Left ventricle myocardium inferior (tissue), 1 donor: Measurements from ENCODE around the gene FEN1. TPM values are rescaled to one million over a fixed set of nuclear protein-coding genes. Genes with fewer than 3 reads are reported as not detected.
A peak's percentile ranks its signal among the peaks of the same experiment; 100 is the strongest.

Source experiments
- DNase-seq: peaks from one replicate; pipeline ENCODE4 v3.0.0-alpha.2; 2020
- H3K27ac ChIP-seq: fragments of 200-600 bp; replicated peaks from 2 replicates; pipeline ENCODE4 v1.8.0; 2021
- H3K27me3 ChIP-seq: fragments of 200-600 bp; 2 replicates; pipeline ENCODE4 v1.8.0; 2021; ENCODE audit warnings: low read depth
- H3K36me3 ChIP-seq: fragments of 200-600 bp; 2 replicates; pipeline ENCODE4 v1.8.0; 2021
- H3K4me1 ChIP-seq: fragments of 200-600 bp; 2 replicates; pipeline ENCODE4 v1.8.0; 2021
- H3K4me3 ChIP-seq: fragments of 200-600 bp; 2 replicates; pipeline ENCODE4 v1.8.0; 2021; ENCODE audit warnings: mild to moderate bottlenecking, moderate library complexity
- H3K9me3 ChIP-seq: fragments of 200-600 bp; replicated peaks from 2 replicates; pipeline ENCODE4 v1.8.0; 2021
- CTCF ChIP-seq: fragments of 200-600 bp; IDR thresholded peaks from 2 replicates; pipeline ENCODE4 v1.8.0; 2021; ENCODE audit warnings: antibody characterized with exemption, mild to moderate bottlenecking, borderline replicate concordance
- intact Hi-C: fragments of 100-400 bp; cut with micrococcal nuclease; formaldehyde crosslinking; loops from one replicate; pipeline ENCODE4 v1.11.0; 2022
- total RNA-seq: library from RNA; stranded (reverse); fragmentation: NEBNext Ultra II Directional; extraction: Animal tissue kit (Norgen Biotek cat#: 25700); gene quantifications from one replicate; pipeline ENCODE4 v1.2.1, GENCODE V29; 2021
- donor health status: DM: no; HTN: yes; CAD: no; lungs with severe emphysema.

FEN1 gene
- total RNA-seq, 1 donor from 2014 or later: 5.8 TPM

GRCh38 chr11:61815790-61816735 lies 23.4 kb downstream of the FEN1 start:
- Histone ChIP-seq H3K27ac (peak overlapping the region; percentile 100), H3K36me3 (peaks cover 16% of the 10 kb centered on the region), H3K27me3 (no peaks in the 10 kb centered on the region), H3K4me3 (peak overlapping the region; percentile 92), H3K4me1 (peaks cover 31% of the 10 kb centered on the region), H3K9me3 (no peaks in the 10 kb centered on the region)
- DNase-seq: peak; percentile 73
- no peak for TF ChIP-seq CTCF
- intact Hi-C loops: no loop called here

DNA sequence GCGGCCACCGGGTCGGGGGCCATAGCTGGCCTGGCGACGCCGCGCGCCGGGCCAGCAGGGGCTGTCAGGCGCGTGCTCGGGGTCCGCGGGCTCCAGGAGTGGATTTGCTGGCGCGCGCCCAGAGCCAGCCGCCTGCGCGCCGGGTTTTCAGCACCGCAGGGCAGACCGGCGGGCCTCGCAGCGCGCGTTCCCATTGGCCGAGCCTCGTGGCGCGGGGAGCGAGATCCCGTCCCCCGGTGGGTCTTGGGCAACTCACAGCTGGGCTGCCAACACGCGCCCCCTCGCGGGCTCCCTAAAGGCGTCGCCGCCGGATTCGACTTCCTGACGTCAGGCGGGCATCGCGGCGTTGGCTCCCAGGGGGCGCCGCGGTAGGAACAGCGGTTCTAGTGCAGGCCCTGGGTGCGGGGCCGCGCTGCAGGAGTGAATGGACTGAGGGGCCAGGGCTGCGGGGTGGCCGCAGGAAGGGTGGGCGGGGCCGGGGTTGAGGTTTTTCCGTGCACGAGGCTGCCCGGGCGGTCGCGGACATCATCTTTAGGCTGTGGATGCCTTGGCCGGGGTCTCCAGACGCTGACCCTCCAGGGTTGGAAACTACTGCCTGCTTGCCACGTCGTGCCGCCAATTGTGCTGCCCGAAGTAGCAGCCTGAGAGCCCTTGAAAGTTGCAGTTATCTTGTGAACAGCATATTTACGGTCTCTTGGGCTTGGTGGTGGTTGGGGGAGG lies 24.2 kb downstream of the FEN1 start, which contains the start of gene FADS1:
TSS of gene FADS1 (minus strand) at position 268 of the 720 bp plus-strand sequence. CDS start at position 194, 74 bp downstream.
- peak; percentile 61 for TF ChIP-seq CTCF

GRCh38 chr11:61817471-61818202 lies 24.9 kb downstream of the FEN1 start:
- peak overlapping the region; percentile 100 for H3K27ac ChIP-seq
- no peak for DNase-seq
- no peak for TF ChIP-seq CTCF
- H3K27me3 ChIP-seq: no peaks in the 10 kb centered on the region
- H3K9me3 ChIP-seq: no peaks in the 10 kb centered on the region
- peaks cover under 1% of the 10 kb centered on the region for H3K36me3 ChIP-seq
- H3K4me1 ChIP-seq: peaks cover 31% of the 10 kb centered on the region
- intact Hi-C loops: no loop called here
- H3K4me3 ChIP-seq: peak overlapping the region; percentile 92

More for the DNA sequence above, 24.2 kb downstream of the FEN1 start, which contains the start of gene FADS1:
- Histone ChIP-seq H3K4me3 (peak within 1 kb of the TSS; percentile 92), H3K4me1 (peaks cover 31% of the 10 kb centered on the region), H3K27ac (peak within 1 kb of the TSS; percentile 100), H3K9me3 (no peaks in the 10 kb centered on the region), H3K27me3 (no peaks in the 10 kb centered on the region), H3K36me3 (peaks cover 8% of the 10 kb centered on the region)
- intact Hi-C loops: no loop called here
- peak; percentile 90 for DNase-seq

DNA sequence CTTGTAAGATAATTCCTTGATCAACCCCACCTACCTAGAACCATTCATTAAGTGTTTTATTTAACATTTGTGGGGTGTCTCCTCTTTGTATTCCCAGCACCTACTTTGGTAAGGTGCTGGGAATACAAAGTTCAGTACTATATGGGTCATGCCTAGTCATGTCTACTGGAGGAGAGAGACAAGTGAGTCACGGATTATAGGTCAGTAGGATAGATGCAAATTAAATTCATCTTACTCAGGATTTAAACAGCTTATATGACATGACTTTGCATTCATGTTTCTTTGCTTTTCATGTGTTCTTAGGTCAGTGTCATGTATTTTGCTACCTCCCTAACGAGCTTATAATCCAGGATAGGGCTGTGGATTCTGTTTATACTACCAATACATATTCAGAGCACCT lies 27.5 kb downstream of the FEN1 start:
- Histone ChIP-seq H3K27me3 (no peaks in the 10 kb centered on the region), H3K4me3 (no peak overlapping the region), H3K4me1 (peaks cover 24% of the 10 kb centered on the region), H3K36me3 (no peaks in the 10 kb centered on the region), H3K27ac (no peak overlapping the region), H3K9me3 (no peaks in the 10 kb centered on the region)
- no peak for DNase-seq
- no peak for TF ChIP-seq CTCF
- intact Hi-C loops: no loop called here

- no peak for TF ChIP-seq CTCF
- DNase-seq: no peak
- Histone ChIP-seq H3K36me3 (no peaks in the 10 kb centered on the region), H3K4me3 (peak overlapping the region; percentile 73), H3K27ac (peak overlapping the region; percentile 89), H3K9me3 (no peaks in the 10 kb centered on the region), H3K27me3 (no peaks in the 10 kb centered on the region), H3K4me1 (peaks cover 53% of the 10 kb centered on the region)
- intact Hi-C loops: no loop called here
These were observed 34.3 kb downstream of the FEN1 start for GRCh38 chr11:61826930-61827570.
